ENCODE data around the gene PACSIN2.

Gene PACSIN2

GRCh38 chr22:42860968-42861367, 154.0 kb downstream of the PACSIN2 start:
- Histone ChIP-seq H3K4ac (ENCODE audit: low read depth in 1 of 2, low read length in 2 of 2) (no peak overlapping the region), H2AFZ (ENCODE audit: low read depth, low read length) (no peak overlapping the region), H2BK15ac (ENCODE audit: low read depth, poor library complexity, severe bottlenecking) (no peak overlapping the region), H3K14ac (ENCODE audit: low read length in 2 of 2) (no peak overlapping the region), H3K9me3 (ENCODE audit: control insufficient read depth, low read length) (no peaks in the 10 kb centered on the region), H2AK5ac (ENCODE audit: low read length, severe bottlenecking) (no peak overlapping the region), H3K27ac (ENCODE audit: low read length, poor library complexity, severe bottlenecking) (no peak overlapping the region), H3K18ac (ENCODE audit: low read depth in 1 of 2, low read length in 2 of 2) (no peak overlapping the region), H3K23ac (ENCODE audit: low read length in 2 of 2) (no peak overlapping the region), H2BK5ac (ENCODE audit: low read depth, low read length, poor library complexity, severe bottlenecking) (no peak overlapping the region), H4K8ac (ENCODE audit: low read length) (no peak overlapping the region), H3K79me1 (replicated peaks; ENCODE audit: low read length, poor library complexity, severe bottlenecking) (peaks cover 3% of the 10 kb centered on the region), H2BK120ac (ENCODE audit: low read depth, low read length) (no peak overlapping the region), H3K4me3 (ENCODE audit: insufficient read depth in 1 of 2, low read depth in 1 of 2, low read length in 2 of 2) (no peak overlapping the region), H3K4me1 (ENCODE audit: control insufficient read depth, insufficient read depth, low read depth, low read length) (peaks cover 9% of the 10 kb centered on the region), H3K27me3 (ENCODE audit: control insufficient read depth in 1 of 2, insufficient read depth in 1 of 2, low read length in 2 of 2) (no peaks in the 10 kb centered on the region), H2BK12ac (ENCODE audit: low read length in 2 of 2) (no peak overlapping the region), H3K36me3 (ENCODE audit: control insufficient read depth in 1 of 2, insufficient read depth in 2 of 2, low read depth in 1 of 2, low read length in 2 of 2) (peaks cover 0 to under 1% of the 10 kb centered on the region in 2 experiments), H4K91ac (ENCODE audit: low read length) (no peak overlapping the region), H3K9ac (ENCODE audit: low read length) (no peak overlapping the region), H3K4me2 (ENCODE audit: low read length, poor library complexity, severe bottlenecking) (no peak overlapping the region)
- DNase-seq: no peak
- 94% methylated on average over 4 of the region's 4 CpGs for WGBS

GRCh38 chr22:42857845-42858481, 157.0 kb downstream of the PACSIN2 start:
- no peak overlapping the region for H4K8ac ChIP-seq (ENCODE audit: low read length)
- H3K18ac ChIP-seq (ENCODE audit: low read depth in 1 of 2, low read length in 2 of 2): no peak overlapping the region
- no peak overlapping the region for H2BK15ac ChIP-seq (ENCODE audit: low read depth, poor library complexity, severe bottlenecking)
- H3K36me3 ChIP-seq (ENCODE audit: control insufficient read depth in 1 of 2, insufficient read depth in 2 of 2, low read depth in 1 of 2, low read length in 2 of 2): peaks cover 8 to 10% of the 10 kb centered on the region in 2 experiments
- no peak overlapping the region for H3K4me2 ChIP-seq (ENCODE audit: low read length, poor library complexity, severe bottlenecking)
- no peak overlapping the region for H2BK5ac ChIP-seq (ENCODE audit: low read depth, low read length, poor library complexity, severe bottlenecking)
- H3K9ac ChIP-seq (ENCODE audit: low read length): no peak overlapping the region
- peak overlapping the region; percentile 17 for H2AK5ac ChIP-seq (ENCODE audit: low read length, severe bottlenecking)
- no peak overlapping the region for H4K91ac ChIP-seq (ENCODE audit: low read length)
- H2BK120ac ChIP-seq (ENCODE audit: low read depth, low read length): no peak overlapping the region
- no peaks in the 10 kb centered on the region for H3K27me3 ChIP-seq (ENCODE audit: control insufficient read depth in 1 of 2, insufficient read depth in 1 of 2, low read length in 2 of 2)
- WGBS: 98% methylated on average over 14 of the region's 14 CpGs
- H3K9me3 ChIP-seq (ENCODE audit: control insufficient read depth, low read length): no peaks in the 10 kb centered on the region
- H2AFZ ChIP-seq (ENCODE audit: low read depth, low read length): no peak overlapping the region
- no peak overlapping the region for H2BK12ac ChIP-seq (ENCODE audit: low read length in 2 of 2)
- H3K4me3 ChIP-seq (ENCODE audit: insufficient read depth in 1 of 2, low read depth in 1 of 2, low read length in 2 of 2): peak overlapping the region in 1 of 2 experiments; percentile 76
- H3K23ac ChIP-seq (ENCODE audit: low read length in 2 of 2): no peak overlapping the region
- no peak for DNase-seq
- H3K14ac ChIP-seq (ENCODE audit: low read length in 2 of 2): no peak overlapping the region
- peaks cover 12% of the 10 kb centered on the region for H3K4me1 ChIP-seq (ENCODE audit: control insufficient read depth, insufficient read depth, low read depth, low read length)
- H3K79me1 ChIP-seq (replicated peaks; ENCODE audit: low read length, poor library complexity, severe bottlenecking): peaks cover 2% of the 10 kb centered on the region
- H3K27ac ChIP-seq (ENCODE audit: low read length, poor library complexity, severe bottlenecking): no peak overlapping the region
- H3K4ac ChIP-seq (ENCODE audit: low read depth in 1 of 2, low read length in 2 of 2): no peak overlapping the region

GRCh38 chr22:42856865-42857704, 157.9 kb downstream of the PACSIN2 start, which contains the start of gene ARFGAP3:
ARFGAP3 (minus strand) TSS chr22:42857273; CDS start chr22:42857182, 91 bp downstream.
- Histone ChIP-seq H3K14ac (ENCODE audit: low read length in 2 of 2) (peak within 1 kb of the TSS; percentile 50 to 99), H3K4me1 (ENCODE audit: control insufficient read depth, insufficient read depth, low read depth, low read length) (peaks cover 10% of the 10 kb centered on the region), H4K8ac (ENCODE audit: low read length) (peak within 1 kb of the TSS; percentile 96), H2AK5ac (ENCODE audit: low read length, severe bottlenecking) (peak within 1 kb of the TSS; percentile 19), H3K23ac (ENCODE audit: low read length in 2 of 2) (peak within 1 kb of the TSS in 1 of 2 experiments; percentile 55), H3K36me3 (ENCODE audit: control insufficient read depth in 1 of 2, insufficient read depth in 2 of 2, low read depth in 1 of 2, low read length in 2 of 2) (peaks cover 8 to 11% of the 10 kb centered on the region in 2 experiments), H3K4me2 (ENCODE audit: low read length, poor library complexity, severe bottlenecking) (peak within 1 kb of the TSS; percentile 64), H3K79me1 (replicated peaks; ENCODE audit: low read length, poor library complexity, severe bottlenecking) (peaks cover 2% of the 10 kb centered on the region), H3K18ac (ENCODE audit: low read depth in 1 of 2, low read length in 2 of 2) (peak within 1 kb of the TSS; percentile 95 to 97), H3K9ac (ENCODE audit: low read length) (peak within 1 kb of the TSS; percentile 99), H2BK12ac (ENCODE audit: low read length in 2 of 2) (peak within 1 kb of the TSS in 1 of 2 experiments; percentile 29), H2BK15ac (ENCODE audit: low read depth, poor library complexity, severe bottlenecking) (peak within 1 kb of the TSS; percentile 96), H3K9me3 (ENCODE audit: control insufficient read depth, low read length) (no peaks in the 10 kb centered on the region), H4K91ac (ENCODE audit: low read length) (peak within 1 kb of the TSS; percentile 95), H2AFZ (ENCODE audit: low read depth, low read length) (peak within 1 kb of the TSS; percentile 83), H2BK5ac (ENCODE audit: low read depth, low read length, poor library complexity, severe bottlenecking) (peak within 1 kb of the TSS; percentile 83), H3K4me3 (ENCODE audit: insufficient read depth in 1 of 2, low read depth in 1 of 2, low read length in 2 of 2) (peak within 1 kb of the TSS; percentile 87 to 88), H3K27ac (ENCODE audit: low read length, poor library complexity, severe bottlenecking) (peak within 1 kb of the TSS; percentile 80), H3K27me3 (ENCODE audit: control insufficient read depth in 1 of 2, insufficient read depth in 1 of 2, low read length in 2 of 2) (no peaks in the 10 kb centered on the region), H2BK120ac (ENCODE audit: low read depth, low read length) (peak within 1 kb of the TSS; percentile 78), H3K4ac (ENCODE audit: low read depth in 1 of 2, low read length in 2 of 2) (peak within 1 kb of the TSS; percentile 57 to 91)
- 11% methylated on average over 78 of the region's 111 CpGs for WGBS
- peak; percentile 92 for DNase-seq
